IMR-90 (cell line): ENCODE data around the gene MGAT3. TPM values are rescaled to one million over a fixed set of nuclear protein-coding genes. Genes with fewer than 3 reads are reported as not detected.

Experiments
- ATAC-seq: fragments of 200-7000 bp; cut with Tn5 transposase; 2 replicates; pipeline ENCODE4 v1.9.1; 2020; ENCODE audit warnings: low read depth, mild to moderate bottlenecking, moderate library complexity
- BruUV-seq: library from RNA; stranded (reverse); fragments of 400-500 nt; replicated peaks from 2 replicates; lab custom pipeline; 2021; lab: Mats Ljungman, UMichigan
- CTCF ChIA-PET: fragments of 300-600 bp; formaldehyde crosslinking; extraction: SDS; loops from one replicate; lab custom pipeline; 2021; ENCODE audit warnings: antibody characterized with exemption; lab: Yijun Ruan, JAX
- POLR2A ChIA-PET: fragments of 300-600 bp; sonication (Branson Sonifier 250); formaldehyde crosslinking; loops from one replicate; lab custom pipeline; 2022; ENCODE audit warnings: antibody characterized with exemption; ENCODE audit not compliant: unreplicated experiment; lab: Charles Lee
- DNase-seq: peaks from one replicate; pipeline ENCODE4 v3.0.0; 2013
- H2AFZ ChIP-seq: replicated peaks from 2 replicates; pipeline ENCODE3; 2013; ENCODE audit warnings: low read length, mild to moderate bottlenecking; ENCODE audit not compliant: poor library complexity
- H2AK5ac ChIP-seq: 2 replicates; pipeline ENCODE4 v1.6.1; 2013; ENCODE audit warnings: low read depth, low read length, inconsistent platforms
- H2AK9ac ChIP-seq: replicated peaks from 2 replicates; pipeline ENCODE3; 2013; ENCODE audit warnings: mild to moderate bottlenecking, low read depth, low read length, moderate library complexity; ENCODE audit not compliant: poor library complexity
- H2BK120ac ChIP-seq: 2 replicates; pipeline ENCODE4 v1.6.1; 2013; ENCODE audit warnings: low read depth, low read length, inconsistent platforms
- H2BK15ac ChIP-seq: 3 replicates; pipeline ENCODE4 v1.6.1; 2013; ENCODE audit warnings: low read depth, low read length, inconsistent platforms
- H2BK20ac ChIP-seq: 2 replicates; pipeline ENCODE4 v1.6.1; 2013; ENCODE audit warnings: low read depth, mild to moderate bottlenecking, inconsistent platforms, low read length, moderate library complexity
- H2BK5ac ChIP-seq: 2 replicates; pipeline ENCODE4 v1.6.1; 2013; ENCODE audit warnings: mild to moderate bottlenecking, low read depth, low read length, inconsistent platforms; ENCODE audit not compliant: poor library complexity, severe bottlenecking
- H3K14ac ChIP-seq: replicated peaks from 2 replicates; pipeline ENCODE4 v1.6.1; 2013; ENCODE audit warnings: low read depth, low read length, inconsistent platforms
- H3K18ac ChIP-seq: 2 replicates; pipeline ENCODE4 v1.6.1; 2013; ENCODE audit warnings: low read depth, low read length, control low read depth
- H3K23ac ChIP-seq: 2 replicates; pipeline ENCODE4 v1.6.1; 2013; ENCODE audit warnings: low read depth, low read length, inconsistent platforms
- H3K27ac ChIP-seq: 2 replicates; pipeline ENCODE4 v1.5.1; 2013; ENCODE audit warnings: mild to moderate bottlenecking, control low read depth, low read length; ENCODE audit not compliant: insufficient read depth
- H3K27me3 ChIP-seq: 2 replicates; pipeline ENCODE4 v1.6.1; 2013; ENCODE audit warnings: low read length; ENCODE audit not compliant: control insufficient read depth, insufficient read depth
- H3K36me3 ChIP-seq: 2 replicates; pipeline ENCODE4 v1.6.1; 2013; ENCODE audit warnings: low read length, mixed read lengths; ENCODE audit not compliant: control insufficient read depth, insufficient read depth
- H3K4ac ChIP-seq: 2 replicates; pipeline ENCODE4 v1.6.1; 2013; ENCODE audit warnings: low read depth, low read length, inconsistent platforms
- H3K4me1 ChIP-seq: 2 replicates; pipeline ENCODE4 v1.6.1; 2013; ENCODE audit warnings: low read length, mixed read lengths; ENCODE audit not compliant: control insufficient read depth, insufficient read depth
- H3K4me2 ChIP-seq: 2 replicates; pipeline ENCODE4 v1.6.1; 2013; ENCODE audit warnings: low read depth, mild to moderate bottlenecking, control low read depth, low read length, moderate library complexity
- H3K4me3 ChIP-seq: 2 replicates; pipeline ENCODE4 v1.5.1; 2013; ENCODE audit warnings: low read depth, mild to moderate bottlenecking, control low read depth, low read length, moderate library complexity; ENCODE audit not compliant: insufficient read depth
- H3K56ac ChIP-seq: 2 replicates; pipeline ENCODE4 v1.6.1; 2013; ENCODE audit warnings: low read length, inconsistent platforms; ENCODE audit not compliant: insufficient read depth; ENCODE audit errors: extremely low read depth
- H3K79me1 ChIP-seq, 2 experiments: 2 replicates each; pipeline ENCODE4 v1.6.1; 2013; ENCODE audit warnings: low read length in 2 of 2, inconsistent platforms in 1 of 2, low read depth in 1 of 2
- H3K9ac ChIP-seq: 2 replicates; pipeline ENCODE4 v1.6.1; 2013; ENCODE audit warnings: low read depth, low read length, control low read depth
- H3K9me1 ChIP-seq: 2 replicates; pipeline ENCODE4 v1.6.1; 2013; ENCODE audit warnings: low read length, inconsistent platforms; ENCODE audit not compliant: insufficient read depth
- H3K9me3 ChIP-seq: 2 replicates; pipeline ENCODE4 v1.6.1; 2013; ENCODE audit warnings: low read length; ENCODE audit not compliant: control insufficient read depth, insufficient read depth
- H4K20me1 ChIP-seq: 2 replicates; pipeline ENCODE4 v1.6.1; 2013; ENCODE audit warnings: low read length, inconsistent platforms; ENCODE audit not compliant: insufficient read depth
- H4K5ac ChIP-seq: 2 replicates; pipeline ENCODE4 v1.6.1; 2013; ENCODE audit warnings: mild to moderate bottlenecking, low read depth, low read length, control low read depth
- H4K8ac ChIP-seq, 2 experiments: 2 replicates each; pipeline ENCODE4 v1.6.1; 2013; ENCODE audit warnings: low read depth in 2 of 2, low read length in 2 of 2, control low read depth in 1 of 2, inconsistent platforms in 1 of 2
- H4K91ac ChIP-seq: 2 replicates; pipeline ENCODE4 v1.6.1; 2013; ENCODE audit warnings: low read depth, low read length, inconsistent platforms; ENCODE audit not compliant: insufficient read depth
- CTCF ChIP-seq: conservative IDR thresholded peaks from 2 replicates; pipeline ENCODE4 v1.5.1; 2012; ENCODE audit warnings: mild to moderate bottlenecking, low read depth, low read length, improper control_type of control experiment
- MAFK ChIP-seq: IDR thresholded peaks from 2 replicates; pipeline ENCODE4 v1.6.1; 2012; ENCODE audit warnings: low read depth, low read length, improper control_type of control experiment
- MXI1 ChIP-seq: IDR thresholded peaks from 2 replicates; pipeline ENCODE4 v1.6.1; 2012; ENCODE audit warnings: low read depth, mild to moderate bottlenecking, low read length, moderate library complexity, borderline replicate concordance
- RAD21 ChIP-seq: IDR thresholded peaks from 2 replicates; pipeline ENCODE4 v1.6.1; 2012; ENCODE audit warnings: low read length, improper control_type of control experiment
- WGBS, 2 experiments: methylation state at CpG; one replicate each; pipeline versions ENCODE4 v1.1.5 to v1.1.7; 2013; ENCODE audit warnings: missing lambda C conversion rate in 2 of 2; ENCODE audit not compliant: insufficient read length in 1 of 2; ENCODE audit errors: extremely low coverage in 2 of 2; 5-methylcytosine and 5-hydroxymethylcytosine counted together
- dilution Hi-C: fragments of 300-500 bp; cut with HindIII; formaldehyde crosslinking; loops from one replicate; pipeline ENCODE4 v1.14.3; 2018; ENCODE audit warnings: low sequenced_read_pairs; ENCODE audit not compliant: unreplicated experiment
- in situ Hi-C: fragments of 300-500 bp; cut with MboI; formaldehyde crosslinking; loops from 3 replicates; pipeline ENCODE4 v1.14.3; 2019; ENCODE audit warnings: low sequenced_read_pairs, inconsistent platforms, mixed read lengths
- intact Hi-C: fragments of 100-400 bp; cut with micrococcal nuclease; formaldehyde crosslinking; loops from 2 replicates; pipeline ENCODE4 v1.10.0; 2022
- polyA plus RNA-seq, 3 experiments: library from polyadenylated mRNA; depleted of rRNA; stranded (reverse); fragments of >200 nt; gene quantifications; 2 replicates each; pipeline ENCODE4 v1.2.3, GENCODE V29; 2012; ENCODE audit warnings: low replicate concordance in 1 of 3
- total RNA-seq: library from RNA; depleted of rRNA; stranded (reverse); fragments of >200 nt; gene quantifications from 2 replicates; pipeline ENCODE4 v1.2.3, GENCODE V29; 2012

MGAT3 gene
- total and polyA plus RNA-seq, 2 of the 4 experiments (the other 2 are of a cell fraction), result 0.36 to 1.1 TPM

DNA sequence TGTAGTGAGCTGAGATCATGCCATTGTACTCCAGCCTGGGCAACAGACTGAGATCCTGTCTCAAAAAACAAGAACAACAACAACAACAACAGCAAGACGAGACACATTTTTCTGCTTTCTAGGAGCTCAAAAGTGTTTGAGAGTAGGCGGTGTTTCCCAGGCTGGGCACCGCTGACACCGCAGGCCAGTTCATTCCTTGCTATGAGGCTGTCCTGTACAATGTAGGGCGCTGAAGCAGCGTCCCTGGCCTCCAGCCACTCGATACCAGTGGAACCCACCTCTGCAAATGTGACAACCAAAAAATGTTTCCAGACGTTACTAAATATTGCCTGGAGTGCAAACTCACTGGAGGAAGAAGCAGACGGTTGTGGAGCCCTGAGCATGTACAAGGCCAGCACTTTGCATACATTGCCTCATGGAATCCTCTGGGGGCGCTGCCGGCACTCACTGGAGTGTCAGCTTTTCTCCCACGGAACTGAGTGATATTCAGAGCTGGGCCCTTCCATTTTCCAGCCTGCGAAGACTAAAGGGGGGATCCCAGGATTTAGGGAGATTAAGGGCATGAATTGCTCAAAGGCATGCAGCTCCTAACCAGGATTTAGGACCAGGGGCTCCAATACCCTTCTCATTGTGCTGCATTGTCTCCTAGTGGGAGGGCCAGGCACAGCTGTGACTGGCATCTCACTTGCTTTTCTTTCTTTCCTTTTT lies 39.5 kb downstream of the MGAT3 start:
- Histone ChIP-seq H2BK120ac (no peak overlapping the region), H3K56ac (no peak overlapping the region), H4K20me1 (peaks cover 12% of the 10 kb centered on the region; the same call in 1 of the 2 replicates), H3K79me1 (peaks cover 0 to 8% of the 10 kb centered on the region in 2 experiments; a peak in 1 of 4 replicates), H2BK15ac (no peak overlapping the region), H4K5ac (no peak overlapping the region), H3K23ac (no peak overlapping the region), H3K4me2 (no peak overlapping the region), H3K14ac (no peak overlapping the region), H3K4me3 (no peak overlapping the region), H3K9ac (no peak overlapping the region), H4K91ac (no peak overlapping the region; the same call in 1 of the 2 replicates), H2BK5ac (no peak overlapping the region), H2AFZ (peak overlapping the region; percentile 85), H3K27me3 (no peaks in the 10 kb centered on the region), H3K9me3 (no peaks in the 10 kb centered on the region), H2AK9ac (peak overlapping the region; percentile 62), H4K8ac (no peak overlapping the region; a peak in 1 of 4 replicates), H3K18ac (no peak overlapping the region), H3K4ac (peak overlapping the region; percentile 10; the same call in 1 of the 2 replicates), H3K9me1 (peaks cover 22% of the 10 kb centered on the region), H2BK20ac (no peak overlapping the region), H3K36me3 (no peaks in the 10 kb centered on the region), H3K27ac (no peak overlapping the region), H3K4me1 (peaks cover 13% of the 10 kb centered on the region), H2AK5ac (no peak overlapping the region)
- 36% methylated on average over 3 of the region's 13 CpGs; no CpG with 5 or more reads in 1 of the 2 experiments for WGBS, 2 experiments
- ATAC-seq (peak; percentile 64), DNase-seq (peak; percentile 57)
- no TSS peak for BruUV-seq
- intact Hi-C loops, result loop anchor here (10.0 kb wide), 2 partner anchors 61 to 321 kb away; no protein-coding TSS in a partner anchor
- ChIA-PET POLR2A (no interaction called here), CTCF (interaction anchor here (0.6 to 1.1 kb wide), 3 partner anchors 20 to 381 kb away, joined by 3 to 4 read pairs (median 4); no protein-coding TSS in a partner anchor)
- 0 out of 2 replicates have a peak, but pooled peaks have one; percentile 10 for TF ChIP-seq MAFK
- peak; percentile 50 for TF ChIP-seq RAD21
- TF ChIP-seq CTCF, result peak; percentile 70
- TF ChIP-seq MXI1, result no peak
- in situ Hi-C loops, result no loop called here
- dilution Hi-C loops, result no loop called here
